C1 segment of cervical spinal cord (tissue), 14 donors: ENCODE results near the gene FRK.
"Not testable (repeated sequence)": the region's sequence is repeated elsewhere in the genome, so short reads cannot be mapped to it uniquely, and the experiment has no call there.

ENCODE experiments used
- DNase-seq, 14 donors: peaks; one replicate each; lab custom pipeline; 2025; lab: John Stamatoyannopoulos, UW

FRK gene

DNA sequence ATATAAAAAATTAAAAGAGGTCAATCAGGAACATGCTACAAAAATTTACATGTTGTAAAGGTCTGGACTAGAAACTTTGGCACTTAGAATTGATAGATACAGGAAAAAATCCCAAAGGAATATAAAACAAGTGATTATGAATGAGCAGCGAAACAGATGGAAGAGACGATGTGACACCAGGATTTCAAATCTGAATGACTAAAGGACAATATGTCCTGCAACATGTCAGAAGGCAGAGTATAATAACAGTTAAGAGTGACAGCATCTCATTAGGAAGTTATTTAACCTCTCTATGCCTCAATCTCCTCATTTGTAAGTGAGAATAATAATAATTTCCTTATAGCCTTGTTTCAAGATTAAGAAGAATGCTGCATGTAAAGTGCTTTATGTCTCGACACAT is 50.3 kb downstream of the FRK start:
- DNase-seq = no peak

DNA sequence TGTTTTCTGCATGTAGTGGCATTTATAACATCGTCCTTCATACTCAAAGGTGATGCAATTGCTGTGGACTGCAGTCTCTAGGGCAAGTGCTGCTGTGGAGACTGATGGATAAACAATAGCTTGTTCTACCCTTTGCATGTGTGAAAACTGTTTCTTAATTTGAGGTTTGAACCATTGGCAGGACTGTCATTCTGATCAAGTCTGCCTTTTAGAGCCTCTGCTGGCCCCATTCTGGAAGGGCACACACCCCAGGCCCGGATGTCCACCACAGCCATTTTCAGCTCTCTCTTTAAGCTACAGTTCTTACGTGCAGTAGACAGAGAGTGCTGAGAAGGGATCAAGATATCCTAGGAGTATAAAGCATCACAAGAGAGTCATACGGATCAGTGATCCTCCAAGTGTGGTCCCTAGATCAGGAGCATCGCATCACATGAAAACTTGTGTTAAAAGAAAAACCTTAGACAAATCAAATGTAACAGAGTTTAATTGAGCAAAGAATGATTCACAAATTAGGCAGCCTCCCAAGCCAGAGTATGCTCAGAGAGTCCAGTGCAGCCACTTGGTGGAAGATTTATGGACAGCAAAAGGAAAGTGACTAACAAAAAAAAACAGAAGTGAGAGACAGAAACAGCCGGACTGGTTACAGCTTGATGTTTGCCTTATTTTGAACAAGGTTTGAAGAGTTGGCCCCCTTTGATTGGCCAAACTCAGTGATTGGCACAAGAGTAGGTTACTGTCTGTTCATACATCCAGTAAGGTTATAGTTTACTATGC is 52.0 kb downstream of the FRK start:
- peak in 6 of 14 donors; percentile 12 to 69 (median 37) for DNase-seq

GRCh38 chr6:116004841-116005815 is 55.6 kb downstream of the FRK start:
- DNase-seq = no peak

GRCh38 chr6:116003668-116004067 is 57.0 kb downstream of the FRK start:
- no peak for DNase-seq

GRCh38 chr6:116002756-116003155 is 57.9 kb downstream of the FRK start:
- DNase-seq = no peak

DNA sequence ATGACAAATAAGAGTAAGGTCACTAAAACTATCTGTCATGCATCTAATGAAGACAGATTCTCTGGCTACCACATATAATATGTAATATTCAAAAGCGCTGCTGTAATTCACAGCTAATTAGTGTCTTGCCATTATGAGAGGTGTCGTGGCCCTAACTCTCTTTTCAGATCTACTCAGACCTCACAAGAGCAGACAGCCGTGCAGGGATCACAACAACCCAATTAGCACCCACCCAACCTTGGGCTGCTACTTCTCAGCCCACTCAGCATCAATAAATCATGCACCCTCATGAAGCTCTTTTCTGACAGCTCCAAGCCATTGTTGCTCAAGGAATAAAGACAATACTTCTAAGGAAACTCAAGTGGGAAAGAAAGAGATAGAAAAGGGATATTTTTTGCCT is 61.5 kb downstream of the FRK start:
- no peak for DNase-seq

DNA sequence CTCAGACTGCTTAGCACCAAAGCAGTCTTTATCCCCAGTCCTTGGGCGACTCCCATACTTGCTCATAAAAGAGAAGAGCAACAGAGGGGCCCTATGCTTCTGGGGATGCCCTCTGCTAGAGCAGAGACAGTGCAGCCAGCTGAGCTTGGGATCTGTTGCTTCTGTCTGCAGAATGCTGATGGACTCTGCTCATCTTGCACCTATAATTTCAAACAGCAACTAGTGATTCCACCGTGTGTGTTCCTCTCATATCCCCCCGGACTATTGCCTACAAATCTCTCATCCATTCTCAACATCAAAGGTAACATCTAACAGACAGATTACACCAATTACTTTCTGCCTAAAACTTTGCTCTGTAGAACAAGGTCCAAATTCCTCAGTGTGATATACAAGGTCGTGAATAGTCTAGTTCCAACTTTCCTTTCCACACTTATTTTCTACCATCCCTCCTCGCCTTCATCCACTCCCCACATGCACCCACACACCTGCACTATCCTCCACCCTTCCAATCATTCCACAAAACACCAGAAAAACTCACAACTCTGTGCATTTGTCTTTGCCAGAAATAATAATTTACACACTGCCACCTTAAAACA is 62.6 kb downstream of the FRK start:
- no peak for DNase-seq

GRCh38 chr6:115986026-115986425 is 74.7 kb downstream of the FRK start:
- DNase-seq = no peak

DNA sequence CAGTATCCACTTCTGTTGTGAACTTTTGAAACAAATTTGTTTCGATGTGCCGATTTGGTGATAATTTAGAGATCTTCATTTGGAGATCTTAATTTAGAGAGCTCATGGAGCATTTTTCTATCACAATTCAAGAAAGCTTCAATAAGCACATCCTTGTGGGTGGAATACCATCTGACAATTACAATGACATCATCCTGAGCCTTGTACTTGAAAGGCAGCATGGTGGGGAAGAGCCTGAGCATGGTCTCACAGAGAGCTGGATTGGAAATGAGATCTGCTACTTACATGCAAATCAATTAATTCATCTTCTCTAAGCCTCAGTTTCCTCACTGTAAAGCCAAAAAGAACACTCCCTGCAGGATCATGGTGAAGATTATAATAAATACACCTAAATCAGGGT is 75.9 kb downstream of the FRK start:
- no peak for DNase-seq

- DNase-seq = no peak
These were observed 76.7 kb downstream of the FRK start for GRCh38 chr6:115983998-115984397.

- DNase-seq = no peak
These were observed 78.2 kb downstream of the FRK start for GRCh38 chr6:115982453-115982852.

DNA sequence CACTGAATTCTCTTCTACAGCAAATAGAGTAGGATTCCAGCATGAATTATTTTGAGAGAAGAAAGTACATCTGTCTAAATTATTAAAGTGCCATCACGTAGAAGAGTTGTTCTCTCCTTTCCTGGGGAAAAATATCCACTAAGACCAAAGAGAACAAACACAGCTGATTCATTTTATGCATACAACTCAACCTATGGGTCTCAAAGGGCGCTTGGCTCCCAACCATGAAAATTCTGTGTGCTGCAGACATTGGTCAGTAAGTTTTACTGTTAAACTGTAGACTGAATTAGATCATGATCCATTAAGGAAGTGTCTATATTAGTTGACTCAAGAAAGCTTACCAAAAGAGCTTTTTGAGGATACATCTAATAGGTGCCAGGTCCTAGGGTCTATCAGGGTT is 83.5 kb downstream of the FRK start:
- DNase-seq = no peak

DNA sequence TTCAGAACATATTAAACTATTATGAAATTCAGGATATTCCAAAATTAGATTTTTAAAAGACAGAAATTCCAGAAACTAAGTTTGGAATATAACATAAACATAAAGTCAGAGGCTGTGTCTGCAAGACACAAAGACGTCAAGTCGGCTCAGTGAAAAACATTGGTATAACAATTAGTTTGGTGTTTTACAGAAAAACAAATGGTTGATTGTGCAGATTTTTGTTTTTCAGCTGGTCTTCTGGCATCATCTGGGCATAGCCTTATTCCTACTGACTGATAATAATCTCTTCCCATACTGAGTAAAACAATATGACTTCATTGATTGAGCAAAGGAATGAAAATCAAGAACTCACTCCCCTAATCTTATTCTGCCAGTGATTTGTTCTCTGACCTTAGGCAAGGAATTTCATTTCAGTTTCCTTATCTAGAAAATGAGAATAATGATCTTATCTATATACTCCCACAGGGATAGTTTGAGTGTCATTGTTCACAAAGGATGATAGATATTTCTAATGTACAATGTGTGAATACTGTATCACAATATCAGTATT is 84.3 kb downstream of the FRK start:
- peak in 1 of 14 donors; percentile 3 for DNase-seq

DNA sequence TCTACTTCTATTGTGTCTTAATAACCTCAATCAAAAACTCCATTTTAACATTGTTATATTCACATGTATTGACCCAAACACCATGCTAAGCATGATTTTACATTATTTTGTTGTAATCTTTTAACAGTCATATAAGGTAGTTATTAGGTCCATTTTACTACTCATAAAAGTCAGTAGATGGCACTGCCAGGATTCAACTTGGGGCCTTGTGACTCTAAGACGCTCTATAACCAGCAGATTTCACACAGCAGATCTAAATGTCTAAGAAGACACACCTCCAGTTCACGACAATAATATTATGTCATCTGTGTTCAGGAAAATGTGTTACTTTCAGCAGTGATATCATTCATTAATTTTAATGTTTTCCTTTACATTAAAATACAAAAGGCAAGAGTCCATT is 88.0 kb downstream of the FRK start:
- DNase-seq = no peak

GRCh38 chr6:115971785-115972184 is 88.9 kb downstream of the FRK start:
- no peak for DNase-seq

- no peak for DNase-seq
These were observed 90.8 kb downstream of the FRK start for GRCh38 chr6:115969930-115970273.

DNA sequence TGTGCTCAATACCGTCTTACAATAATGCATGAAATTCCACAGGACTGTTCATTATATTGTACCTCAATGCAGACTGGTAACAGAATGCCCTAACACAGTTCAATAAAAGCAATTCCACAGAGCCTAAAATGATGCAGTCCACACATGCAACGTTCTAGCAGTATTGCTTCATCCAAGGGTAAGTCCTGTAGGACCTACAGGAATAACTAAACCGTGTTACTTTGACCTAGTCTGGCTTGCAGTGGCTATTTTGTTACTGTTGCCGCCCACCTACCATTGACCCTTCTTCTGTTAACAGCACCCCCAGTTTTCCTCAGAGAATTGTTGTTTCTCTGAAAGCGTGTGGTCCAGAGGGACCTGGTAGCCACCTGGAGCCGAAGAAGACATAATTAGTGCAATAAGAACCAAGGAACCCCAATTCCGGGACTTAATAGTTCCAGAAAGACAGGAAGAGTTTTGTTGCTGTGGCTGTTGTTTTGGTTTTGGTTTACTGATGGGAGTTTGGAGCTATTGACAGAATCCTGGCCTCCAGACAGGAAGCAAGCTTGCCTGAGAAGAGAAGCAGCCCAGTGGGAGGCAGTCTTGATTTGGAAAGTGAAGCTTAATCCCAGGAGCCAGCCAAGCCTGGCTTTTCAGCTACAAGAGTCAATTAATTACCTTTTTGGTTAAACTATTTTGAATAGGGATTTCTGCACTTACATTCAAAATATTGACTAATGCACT is 91.3 kb downstream of the FRK start:
- DNase-seq = peak in 4 of 14 donors; percentile 8 to 32 (median 18)

GRCh38 chr6:115960286-115960685 is 100.4 kb downstream of the FRK start:
- DNase-seq = not testable (repeated sequence)

- no peak for DNase-seq
These were observed 101.7 kb downstream of the FRK start for GRCh38 chr6:115958958-115959357.

GRCh38 chr6:115954740-115955139 is 106.0 kb downstream of the FRK start:
- DNase-seq = no peak

- no peak for DNase-seq
These were observed 111.9 kb downstream of the FRK start for GRCh38 chr6:115948751-115949150.
